Central memory CD8-positive, alpha-beta T cell (primary cell): ENCODE data around the gene ZNF652.

ENCODE experiments used
- ATAC-seq: fragments of 150-1000 bp; cut with Tn5 transposase; replicated peaks from 2 replicates; pipeline ENCODE4 v1.10.0; 2022; ENCODE audit warnings: mild to moderate bottlenecking, moderate FRiP score, moderate number of reproducible peaks; ENCODE audit not compliant: poor library complexity, severe bottlenecking; ENCODE audit errors: extremely low read depth
- DNase-seq, 2 donors: peaks; one replicate each; pipeline ENCODE4 v3.0.0; 2021; ENCODE audit warnings: low spot score in 2 of 2
- H3K27ac Mint-ChIP-seq: one replicate; pipeline ENCODE4 v1.8.0; 2022; ENCODE audit warnings: low read depth, mild to moderate bottlenecking, moderate library complexity, mixed read lengths
- H3K27me3 Mint-ChIP-seq: one replicate; pipeline ENCODE4 v1.8.0; 2022; ENCODE audit warnings: mixed read lengths
- H3K36me3 Mint-ChIP-seq: one replicate; pipeline ENCODE4 v1.8.0; 2022; ENCODE audit warnings: mild to moderate bottlenecking, moderate library complexity, mixed read lengths; ENCODE audit not compliant: insufficient read depth
- H3K4me1 Mint-ChIP-seq: one replicate; pipeline ENCODE4 v1.8.0; 2022; ENCODE audit warnings: mixed read lengths
- H3K4me3 Mint-ChIP-seq: one replicate; pipeline ENCODE4 v1.8.0; 2022; ENCODE audit warnings: mild to moderate bottlenecking, moderate library complexity, mixed read lengths
- H3K9me3 Mint-ChIP-seq: one replicate; pipeline ENCODE4 v1.8.0; 2022; ENCODE audit warnings: mixed read lengths

Gene ZNF652

DNA sequence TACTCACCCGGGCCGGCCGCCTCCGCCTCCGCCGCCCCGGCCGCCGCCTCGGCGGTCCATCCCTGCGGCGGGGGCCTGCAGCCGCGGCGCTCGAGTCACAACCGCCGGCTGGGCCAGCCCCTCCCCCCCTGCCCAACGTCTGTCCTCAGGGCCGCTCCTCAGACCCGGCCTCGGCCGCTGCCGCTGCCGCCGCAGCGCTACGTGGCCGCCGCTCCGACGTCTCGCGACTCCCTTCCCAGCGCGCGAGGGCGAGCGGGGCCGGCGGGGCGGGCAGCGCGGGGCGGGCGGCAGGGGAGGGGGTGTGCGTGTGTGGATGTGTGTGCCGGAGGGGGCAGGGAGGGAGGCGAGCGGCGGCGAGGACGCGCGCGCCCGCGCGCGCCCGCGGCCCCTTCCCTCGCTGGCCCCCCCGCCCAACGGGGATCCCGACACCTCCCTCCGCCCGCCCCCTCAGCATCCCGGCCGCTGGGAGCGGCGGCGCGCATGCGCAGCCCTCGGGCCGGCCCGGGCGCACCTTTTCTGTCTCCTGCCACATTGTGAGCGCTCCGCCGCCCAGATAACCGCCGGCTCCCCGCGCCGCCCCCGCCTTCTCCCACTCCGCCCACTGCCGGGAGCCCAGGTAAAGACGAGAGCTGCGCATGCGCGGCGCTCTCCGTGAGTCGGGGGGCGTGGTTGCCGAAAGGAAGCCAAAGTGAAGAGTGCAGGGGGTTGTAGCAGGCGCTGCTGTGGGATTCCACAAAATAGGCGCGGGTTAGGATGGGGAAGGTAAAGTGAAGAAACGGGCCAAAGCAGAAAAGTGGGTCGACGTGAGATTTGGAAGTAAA lies at the start of gene ZNF652:
ZNF652 (minus strand) TSS at position 349 of the 821 bp plus-strand sequence. CDS start 44,525 bp downstream, outside the sequence.
- Mint-ChIP-seq H3K4me1 (peaks cover 57% of the 10 kb centered on the region), H3K27me3 (no peaks in the 10 kb centered on the region), H3K9me3 (no peaks in the 10 kb centered on the region), H3K36me3 (peaks cover 23% of the 10 kb centered on the region), H3K27ac (peak within 1 kb of the TSS; percentile 90), H3K4me3 (peak within 1 kb of the TSS; percentile 90)
- ATAC-seq, result peak; percentile 53
- DNase-seq, result peak; percentile 89 to 90

DNA sequence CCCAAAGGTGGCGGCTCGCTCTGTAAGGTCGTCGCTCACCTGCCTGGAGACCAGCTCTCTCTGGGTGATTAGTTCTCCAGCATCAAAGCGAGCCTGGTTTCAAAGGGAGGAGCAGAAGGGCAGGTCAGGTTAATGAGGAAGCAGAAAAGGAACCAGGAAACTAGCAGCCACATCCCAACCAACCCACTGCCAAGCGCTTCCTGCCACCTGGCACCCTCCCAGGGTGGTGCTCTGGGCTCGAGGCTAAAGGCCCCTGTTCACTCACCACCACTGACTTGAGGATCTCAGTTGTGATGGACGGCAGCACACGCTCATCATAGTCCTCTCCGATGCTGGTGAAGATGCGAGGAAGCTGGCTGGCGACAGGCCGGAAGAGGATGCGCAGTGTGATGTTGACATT lies 47.0 kb upstream of the ZNF652 start:
- Mint-ChIP-seq H3K36me3 (peaks cover 46% of the 10 kb centered on the region), H3K4me3 (no peak overlapping the region), H3K9me3 (no peaks in the 10 kb centered on the region), H3K4me1 (peaks cover 33% of the 10 kb centered on the region), H3K27ac (no peak overlapping the region), H3K27me3 (no peaks in the 10 kb centered on the region)
- no peak for DNase-seq
- no peak for ATAC-seq

DNA sequence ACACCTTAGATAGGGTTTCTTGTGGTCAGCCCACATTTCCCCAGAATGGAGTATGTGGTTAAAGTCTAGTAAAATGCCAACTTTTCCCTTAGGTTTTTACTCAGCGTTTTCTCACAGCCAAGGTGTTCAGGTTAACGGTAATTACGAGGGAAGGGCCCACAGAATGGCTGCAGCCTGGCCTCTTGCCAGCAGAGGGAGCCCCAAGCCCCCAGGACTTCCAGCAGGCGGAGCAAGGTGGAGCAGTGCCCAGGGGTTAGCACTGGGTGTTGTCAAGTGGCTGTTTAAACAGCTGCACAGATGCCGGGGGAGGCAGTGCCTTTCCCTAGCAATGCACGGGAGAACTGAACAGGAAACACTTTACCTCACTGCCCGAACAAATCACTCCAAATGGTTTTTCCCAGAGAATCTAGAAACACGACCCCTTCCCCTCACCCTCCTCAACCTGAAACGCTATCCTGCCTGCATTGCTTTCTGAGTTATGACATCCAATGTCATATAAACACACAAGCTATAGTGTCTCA lies 46.0 kb upstream of the ZNF652 start:
- H3K9me3 Mint-ChIP-seq, result no peaks in the 10 kb centered on the region
- no peak overlapping the region for H3K4me3 Mint-ChIP-seq
- DNase-seq, result peak; percentile 79 to 81
- H3K27me3 Mint-ChIP-seq, result no peaks in the 10 kb centered on the region
- peaks cover 39% of the 10 kb centered on the region for H3K4me1 Mint-ChIP-seq
- H3K27ac Mint-ChIP-seq, result peak overlapping the region; percentile 19
- ATAC-seq, result peak; percentile 71
- H3K36me3 Mint-ChIP-seq, result peaks cover 48% of the 10 kb centered on the region

DNA sequence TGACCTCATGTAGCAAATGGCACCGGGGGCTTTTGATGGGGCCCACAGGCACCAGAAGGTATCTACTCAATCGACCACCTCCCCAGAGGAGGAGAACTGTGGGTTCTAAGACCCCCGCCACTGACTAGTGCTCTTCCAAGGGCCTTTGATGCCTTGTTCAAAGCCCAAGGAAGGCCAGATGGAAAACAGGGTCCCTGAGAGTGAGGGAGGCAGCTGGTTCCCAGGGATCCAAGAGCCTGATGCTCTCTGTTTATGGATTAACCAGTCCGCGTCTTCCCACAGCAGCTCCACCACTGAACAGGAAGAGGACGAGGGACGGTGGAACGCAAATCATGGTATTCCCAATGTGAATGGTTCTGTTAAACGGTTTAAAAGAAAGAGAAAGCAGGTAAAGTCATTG lies 45.0 kb upstream of the ZNF652 start:
- no peak for DNase-seq
- Mint-ChIP-seq H3K36me3 (peaks cover 43% of the 10 kb centered on the region), H3K27me3 (no peaks in the 10 kb centered on the region), H3K9me3 (no peaks in the 10 kb centered on the region), H3K4me1 (peaks cover 47% of the 10 kb centered on the region), H3K27ac (no peak overlapping the region), H3K4me3 (no peak overlapping the region)
- no peak for ATAC-seq

DNA sequence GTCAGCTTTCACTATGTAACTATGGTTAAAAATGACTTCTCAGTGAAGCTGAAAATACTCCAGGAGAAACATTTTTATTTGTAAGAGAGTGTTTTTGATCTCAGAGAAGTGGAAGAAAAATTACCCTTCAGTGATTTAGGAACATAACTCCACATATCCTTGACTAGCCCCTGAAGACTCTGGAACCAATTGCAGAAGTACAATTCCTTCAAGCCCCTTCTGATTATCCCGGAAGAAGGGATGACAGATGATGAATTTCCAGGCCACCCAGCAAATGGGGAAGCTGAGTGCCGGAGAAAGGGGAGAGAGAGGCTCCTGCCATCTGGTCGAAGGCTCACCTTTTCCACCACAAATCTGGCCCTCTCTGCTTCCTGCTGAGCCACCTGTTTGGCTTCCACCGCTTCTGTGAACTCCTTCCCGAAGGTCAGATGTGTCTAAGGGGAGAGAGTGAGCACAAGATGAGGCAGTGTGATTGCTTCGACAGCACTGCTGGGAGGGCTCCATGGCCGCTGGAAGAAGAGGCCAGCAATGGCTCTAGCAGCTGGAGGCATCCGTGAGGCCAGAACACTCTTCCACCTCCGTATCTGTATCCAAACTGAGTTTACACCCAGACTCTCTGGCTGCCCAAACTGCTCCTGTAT lies 44.5 kb upstream of the ZNF652 start:
- H3K27me3 Mint-ChIP-seq, result no peaks in the 10 kb centered on the region
- no peak for DNase-seq
- peaks cover 38% of the 10 kb centered on the region for H3K36me3 Mint-ChIP-seq
- H3K4me1 Mint-ChIP-seq, result peaks cover 42% of the 10 kb centered on the region
- H3K27ac Mint-ChIP-seq, result peak overlapping the region; percentile 29
- no peaks in the 10 kb centered on the region for H3K9me3 Mint-ChIP-seq
- H3K4me3 Mint-ChIP-seq, result no peak overlapping the region
- ATAC-seq, result no peak

DNA sequence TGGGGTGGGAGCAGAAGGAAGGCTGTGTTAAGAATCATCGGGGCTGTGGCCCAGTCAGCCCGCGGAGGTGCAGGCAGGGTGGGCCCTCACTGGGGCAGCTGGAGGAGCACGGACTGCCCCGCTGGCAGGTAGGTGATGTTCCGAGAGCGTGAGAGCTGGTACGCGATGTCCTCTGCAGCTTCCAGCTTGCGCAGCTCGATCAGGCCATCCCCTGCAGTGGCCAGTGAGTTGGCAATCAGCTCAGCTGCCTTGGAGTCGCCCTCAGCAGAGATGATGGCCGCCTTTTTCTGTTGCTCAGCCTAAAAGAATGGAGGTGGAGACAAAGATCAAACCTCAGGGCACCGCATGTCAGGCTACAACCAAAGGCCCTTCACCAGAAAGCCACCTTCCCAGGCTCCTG lies 42.9 kb upstream of the ZNF652 start:
- Mint-ChIP-seq H3K27ac (peak overlapping the region; percentile 91), H3K36me3 (peaks cover 28% of the 10 kb centered on the region), H3K9me3 (no peaks in the 10 kb centered on the region), H3K27me3 (no peaks in the 10 kb centered on the region), H3K4me3 (peak overlapping the region; percentile 65), H3K4me1 (peaks cover 40% of the 10 kb centered on the region)
- DNase-seq (no peak), ATAC-seq (no peak)

DNA sequence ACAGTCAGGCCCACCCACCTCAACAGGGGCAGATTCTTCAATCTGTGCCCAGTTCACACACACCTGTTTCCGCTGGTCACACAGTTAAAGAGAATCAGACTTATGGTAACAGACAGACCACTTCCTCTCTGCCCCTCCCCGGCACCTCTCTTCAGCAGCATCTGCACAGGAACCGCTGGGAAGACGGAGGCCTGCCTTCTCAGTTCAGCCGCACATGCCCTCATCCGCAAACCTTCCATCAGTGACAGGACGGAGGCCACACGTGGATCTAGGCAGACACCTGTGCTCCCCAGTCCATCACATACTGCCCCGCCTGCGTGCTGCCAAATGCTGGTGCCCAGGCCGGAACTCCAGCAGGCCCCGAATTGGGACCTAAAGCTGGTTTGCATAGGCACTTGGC lies 42.3 kb upstream of the ZNF652 start:
- peaks cover 25% of the 10 kb centered on the region for H3K36me3 Mint-ChIP-seq
- peak; percentile 83 for ATAC-seq
- H3K4me3 Mint-ChIP-seq, result peak overlapping the region; percentile 65
- DNase-seq, result peak in 1 of 2 donors; percentile 44
- H3K9me3 Mint-ChIP-seq, result no peaks in the 10 kb centered on the region
- no peaks in the 10 kb centered on the region for H3K27me3 Mint-ChIP-seq
- H3K4me1 Mint-ChIP-seq, result peaks cover 40% of the 10 kb centered on the region
- H3K27ac Mint-ChIP-seq, result peak overlapping the region; percentile 91

DNA sequence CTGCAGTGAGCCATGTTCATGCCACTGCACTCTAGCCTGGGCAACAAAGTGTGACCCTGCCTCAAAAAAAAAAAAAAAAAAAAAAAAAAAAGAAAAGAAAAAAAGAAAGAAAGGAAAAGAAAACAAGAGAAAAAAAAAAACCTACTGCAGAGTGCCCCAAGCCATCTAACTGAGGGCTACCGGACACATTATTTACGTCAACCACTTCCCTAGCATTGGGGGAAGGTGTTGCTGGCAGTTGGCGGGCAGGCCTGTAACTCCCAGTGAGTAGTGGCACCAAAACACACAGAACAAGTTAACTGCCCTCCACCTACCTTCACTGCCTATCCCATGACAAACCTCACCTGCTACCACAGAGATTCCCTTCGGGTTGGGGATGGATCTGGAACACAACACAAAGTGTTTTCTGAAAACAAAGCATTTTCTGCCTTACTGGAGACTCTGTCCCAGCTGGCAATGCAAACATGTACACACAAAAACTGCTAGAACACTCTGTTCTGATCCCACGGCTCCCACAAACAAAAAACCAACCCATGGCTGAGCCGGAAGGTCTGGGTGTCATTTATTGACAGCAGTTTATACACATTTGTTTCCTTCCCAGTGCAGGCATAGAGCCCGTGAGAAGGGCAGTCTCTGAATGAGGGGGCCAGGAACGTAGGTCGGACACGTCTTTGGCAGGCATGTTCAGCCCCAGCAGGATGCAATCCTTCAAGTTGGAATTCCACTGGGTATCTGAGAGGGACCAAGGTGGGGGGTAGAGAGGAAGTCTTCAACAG lies 41.7 kb upstream of the ZNF652 start:
- Mint-ChIP-seq H3K27me3 (no peaks in the 10 kb centered on the region), H3K27ac (peak overlapping the region; percentile 91), H3K36me3 (peaks cover 21% of the 10 kb centered on the region), H3K4me3 (peak overlapping the region; percentile 65), H3K9me3 (no peaks in the 10 kb centered on the region), H3K4me1 (peaks cover 40% of the 10 kb centered on the region)
- DNase-seq, result no peak
- ATAC-seq, result no peak

DNA sequence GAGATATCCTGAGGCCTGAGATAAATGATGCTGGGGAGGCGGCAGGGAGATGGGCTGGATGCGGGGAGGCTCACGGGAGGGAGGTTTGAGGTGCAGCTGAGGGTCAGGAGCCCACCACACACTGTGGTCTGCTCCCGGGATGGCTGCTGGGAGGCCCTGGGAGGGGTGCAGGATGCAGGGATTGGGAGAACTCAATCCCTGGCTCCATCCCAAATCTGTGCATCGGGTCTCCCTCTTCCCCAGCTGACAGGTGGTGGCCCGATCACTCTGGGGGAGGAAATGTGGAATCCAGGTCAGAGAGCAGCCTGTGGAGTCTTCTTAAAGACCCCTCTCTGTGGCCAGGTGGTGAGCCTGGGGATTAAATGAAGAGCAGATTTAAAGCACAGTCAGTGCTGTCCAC lies 40.7 kb upstream of the ZNF652 start:
- Mint-ChIP-seq H3K27me3 (no peaks in the 10 kb centered on the region), H3K36me3 (peaks cover 15% of the 10 kb centered on the region), H3K27ac (peak overlapping the region; percentile 91), H3K4me1 (peaks cover 30% of the 10 kb centered on the region), H3K9me3 (no peaks in the 10 kb centered on the region), H3K4me3 (no peak overlapping the region)
- ATAC-seq (no peak), DNase-seq (no peak)

DNA sequence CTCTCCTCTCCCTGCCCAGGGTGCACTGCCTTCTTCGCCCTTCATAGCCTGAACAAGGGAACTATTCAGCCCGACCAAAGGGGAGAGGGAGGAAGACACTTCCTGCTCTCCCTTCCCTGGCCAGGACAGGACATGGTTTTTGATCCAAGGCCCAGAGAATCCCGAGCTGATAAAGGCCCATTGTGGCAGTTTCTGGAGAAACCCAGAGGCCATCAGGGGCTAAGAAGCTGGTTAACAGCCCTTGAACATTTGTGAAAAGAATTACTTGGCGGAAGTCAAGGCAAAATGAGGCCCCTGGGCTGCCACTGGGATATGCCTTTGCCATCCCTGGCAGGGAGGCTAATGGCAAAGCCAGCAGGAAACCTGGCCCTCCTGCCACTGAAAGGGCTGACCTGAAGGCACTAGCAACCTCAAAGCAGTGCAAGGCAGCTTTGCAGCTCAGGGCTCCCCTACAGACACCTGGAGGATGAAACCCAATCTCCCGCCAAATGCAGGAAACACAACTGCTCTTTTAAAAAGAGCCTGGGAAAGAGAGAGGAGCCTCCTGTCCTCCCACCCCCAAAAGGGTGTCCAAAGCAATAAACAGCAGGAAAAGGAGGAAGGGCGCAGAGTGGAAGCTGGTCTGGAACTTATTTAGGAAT lies 40.0 kb upstream of the ZNF652 start:
- ATAC-seq, result no peak
- Mint-ChIP-seq H3K27ac (peak overlapping the region; percentile 91), H3K9me3 (no peaks in the 10 kb centered on the region), H3K27me3 (no peaks in the 10 kb centered on the region), H3K4me1 (peaks cover 29% of the 10 kb centered on the region), H3K36me3 (peaks cover 15% of the 10 kb centered on the region), H3K4me3 (no peak overlapping the region)
- no peak for DNase-seq

DNA sequence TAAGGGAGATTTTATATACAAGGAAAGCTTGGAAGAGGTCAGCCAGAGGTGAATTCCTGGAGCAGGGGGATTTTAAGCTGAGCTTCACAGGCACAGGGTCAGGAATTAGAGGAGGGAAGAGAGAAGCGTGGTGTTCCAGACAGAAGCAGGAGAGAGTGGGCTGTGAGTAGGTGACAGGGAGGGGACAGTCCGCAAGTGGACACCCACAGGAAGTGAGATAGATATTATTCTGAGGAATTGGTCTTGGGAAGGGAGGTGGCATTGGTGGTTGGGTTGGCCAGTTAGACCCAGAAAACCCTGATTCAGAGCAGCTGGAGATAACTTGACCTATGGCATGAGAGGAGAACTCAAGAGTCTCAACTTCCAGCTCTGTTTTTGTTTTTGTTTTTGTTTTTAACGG lies 37.9 kb upstream of the ZNF652 start:
- DNase-seq (no peak), ATAC-seq (no peak)
- Mint-ChIP-seq H3K4me3 (no peak overlapping the region), H3K36me3 (peaks cover 8% of the 10 kb centered on the region), H3K4me1 (peaks cover 32% of the 10 kb centered on the region), H3K27me3 (no peaks in the 10 kb centered on the region), H3K9me3 (no peaks in the 10 kb centered on the region), H3K27ac (no peak overlapping the region)

DNA sequence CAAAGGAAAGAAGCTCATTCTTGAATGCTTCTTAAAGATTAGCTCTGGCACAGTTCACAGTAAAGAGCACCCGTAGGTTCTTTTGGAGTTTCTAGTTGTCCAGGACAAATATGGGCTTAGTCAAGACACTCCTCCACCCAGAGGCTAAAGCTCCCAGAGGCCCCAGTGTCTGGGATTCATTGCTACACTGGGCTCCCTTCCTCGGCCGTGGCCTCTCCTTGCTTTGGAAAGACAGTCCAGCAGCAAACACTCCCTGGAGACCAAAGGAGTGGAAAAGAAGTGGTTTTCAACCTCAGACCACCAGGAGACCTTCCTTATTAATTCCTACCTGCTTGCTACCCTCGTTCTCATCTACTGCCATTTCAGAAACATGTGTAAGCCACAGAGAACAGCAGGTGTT lies 35.5 kb upstream of the ZNF652 start:
- no peaks in the 10 kb centered on the region for H3K36me3 Mint-ChIP-seq
- no peaks in the 10 kb centered on the region for H3K9me3 Mint-ChIP-seq
- H3K4me1 Mint-ChIP-seq, result peaks cover 12% of the 10 kb centered on the region
- no peak overlapping the region for H3K4me3 Mint-ChIP-seq
- H3K27ac Mint-ChIP-seq, result peak overlapping the region; percentile 62
- DNase-seq, result no peak
- H3K27me3 Mint-ChIP-seq, result no peaks in the 10 kb centered on the region
- no peak for ATAC-seq
